ENCODE data around the gene SLC25A21.

The SLC25A21 gene

DNA sequence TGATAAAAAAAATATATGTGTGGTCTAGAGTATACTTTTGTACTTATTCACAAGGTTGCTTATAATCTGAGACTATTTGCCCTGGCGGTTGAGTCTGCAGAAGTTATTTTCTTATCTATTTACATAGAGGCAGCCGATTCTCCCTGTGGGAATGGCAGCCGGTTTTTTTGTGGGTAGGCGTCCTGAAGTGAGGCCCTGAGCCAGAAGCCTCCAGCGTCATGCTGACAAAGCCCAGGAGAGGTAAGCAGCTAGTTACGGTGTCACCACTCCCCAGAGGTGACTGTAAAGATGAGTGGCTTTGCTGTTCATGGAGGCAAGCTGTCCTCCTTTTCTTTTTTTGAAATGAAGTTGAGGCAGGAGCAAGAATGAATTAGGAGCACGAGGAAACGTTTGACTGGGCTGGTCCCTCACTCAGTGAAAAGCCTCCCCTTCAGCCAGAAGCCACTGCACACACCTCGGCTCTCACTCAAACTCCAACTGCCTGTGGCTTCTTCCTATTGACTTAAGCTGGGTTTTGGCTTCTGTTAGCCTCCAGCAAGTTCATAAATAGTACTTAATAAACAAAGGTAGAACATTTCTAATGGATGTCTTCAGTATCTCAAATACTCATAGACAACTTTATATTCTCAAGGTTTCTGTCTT is 489.2 kb downstream of the SLC25A21 start:
- no peak for DNase-seq

DNA sequence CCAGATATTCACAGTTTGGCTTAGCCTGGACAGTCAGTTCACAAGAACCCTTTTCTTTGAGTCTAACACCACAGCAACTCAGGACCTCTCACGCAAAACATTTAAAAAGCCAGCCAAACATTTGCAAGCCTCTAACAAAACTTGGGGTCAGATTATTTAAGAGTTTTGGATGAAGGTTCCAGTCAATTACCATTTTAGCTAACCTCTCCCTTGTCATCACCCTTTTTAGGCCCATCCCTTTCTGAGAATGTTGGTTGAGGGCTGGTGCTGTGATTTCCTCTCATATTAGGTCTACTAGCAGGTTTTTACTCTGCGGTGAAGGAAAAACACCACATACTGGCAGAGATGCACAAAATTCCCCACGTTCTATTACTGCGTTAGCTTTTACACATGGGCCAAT is 490.1 kb downstream of the SLC25A21 start:
- no peak for DNase-seq

DNA sequence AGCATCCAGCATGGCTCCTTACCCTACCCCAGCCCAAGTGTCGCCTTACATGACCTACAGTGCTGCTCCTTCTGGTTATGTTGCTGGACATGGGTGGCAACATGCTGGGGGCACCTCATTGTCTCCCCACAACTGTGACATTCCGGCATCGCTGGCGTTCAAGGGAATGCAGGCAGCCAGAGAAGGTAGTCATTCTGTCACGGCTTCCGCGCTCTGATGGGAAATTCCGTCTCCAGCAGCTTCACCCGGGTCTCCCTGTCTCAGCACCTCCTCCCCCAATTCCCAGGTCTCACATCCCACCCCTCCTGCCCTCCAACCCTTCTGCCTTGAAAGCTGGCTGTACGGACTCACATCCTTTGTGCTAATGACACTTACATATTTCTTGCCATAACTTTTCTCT is 496.2 kb downstream of the SLC25A21 start:
- no peak for DNase-seq

DNA sequence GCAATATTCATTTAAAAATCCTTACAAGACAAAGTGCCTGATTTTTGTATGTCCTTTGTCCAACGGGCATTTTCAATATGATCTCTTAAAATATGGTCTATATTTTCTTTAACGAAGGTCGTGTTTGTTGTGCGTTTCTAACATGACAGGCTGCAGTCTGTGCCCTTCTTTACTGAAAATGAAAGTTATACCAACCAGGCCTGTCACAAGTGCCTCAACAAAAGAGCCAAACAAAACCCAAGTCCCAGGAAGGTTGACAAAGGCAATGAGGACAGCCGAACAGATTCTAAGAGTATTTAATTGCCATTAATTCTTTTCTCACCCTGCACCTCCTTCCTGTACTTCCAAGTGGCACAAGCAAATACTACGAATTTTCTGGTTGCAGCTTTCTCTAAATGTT is 496.8 kb downstream of the SLC25A21 start:
- no peak for DNase-seq

DNA sequence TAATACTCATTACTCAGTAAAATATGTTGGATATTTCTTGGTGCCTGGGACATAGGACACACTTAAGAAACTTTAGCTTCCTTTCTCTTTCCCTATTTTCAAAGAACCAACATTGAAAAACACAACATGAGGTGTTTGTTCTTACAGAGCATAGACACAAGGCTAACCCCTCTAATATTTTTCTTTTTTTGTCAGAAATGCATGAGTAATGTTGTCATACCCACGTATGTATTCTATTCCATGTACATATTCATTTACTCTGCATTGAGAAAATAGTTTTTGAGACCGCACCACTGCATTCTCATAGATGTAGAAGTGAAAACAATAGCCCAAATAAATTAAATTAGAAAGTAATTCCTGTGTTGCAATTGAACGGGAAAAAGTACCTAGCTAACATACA is 497.7 kb downstream of the SLC25A21 start:
- no peak for DNase-seq

DNA sequence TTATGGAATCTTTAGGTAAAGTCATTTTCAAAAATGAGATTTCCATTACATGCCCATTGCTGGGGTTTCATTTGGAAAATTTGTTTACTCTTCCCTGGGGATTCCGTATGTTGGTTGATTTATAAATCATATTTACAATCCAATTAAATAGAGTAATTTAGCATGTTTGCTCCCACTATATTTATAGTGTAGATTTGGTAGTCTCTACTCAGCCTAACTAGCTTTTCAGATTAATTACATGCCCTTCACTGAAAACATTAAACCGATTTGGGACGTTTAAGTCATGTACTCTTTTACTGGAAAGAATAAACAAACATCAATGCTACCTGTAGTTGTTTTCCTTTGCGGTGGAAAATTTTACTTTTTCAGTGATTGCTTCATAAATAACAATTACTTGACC is 500.3 kb downstream of the SLC25A21 start:
- DNase-seq = no peak

DNA sequence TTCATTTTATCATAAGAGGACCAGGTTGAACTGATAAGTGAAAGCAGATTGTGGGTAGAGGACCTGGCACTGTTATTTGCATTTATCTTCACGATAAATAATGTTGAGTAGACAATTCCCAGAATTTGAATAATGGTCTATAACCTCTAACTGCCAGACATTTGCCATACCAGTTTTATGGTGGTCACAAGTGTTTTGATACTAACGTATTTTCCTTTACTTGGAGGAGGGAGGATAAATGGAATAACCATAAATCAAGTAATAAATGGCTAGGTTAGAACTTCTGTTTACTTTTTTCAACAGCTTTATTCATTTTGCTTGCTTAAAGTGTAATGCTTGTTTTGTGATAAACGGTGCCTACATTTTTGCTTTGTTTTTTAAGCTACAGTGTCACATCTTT is 501.3 kb downstream of the SLC25A21 start:
- DNase-seq = no peak

DNA sequence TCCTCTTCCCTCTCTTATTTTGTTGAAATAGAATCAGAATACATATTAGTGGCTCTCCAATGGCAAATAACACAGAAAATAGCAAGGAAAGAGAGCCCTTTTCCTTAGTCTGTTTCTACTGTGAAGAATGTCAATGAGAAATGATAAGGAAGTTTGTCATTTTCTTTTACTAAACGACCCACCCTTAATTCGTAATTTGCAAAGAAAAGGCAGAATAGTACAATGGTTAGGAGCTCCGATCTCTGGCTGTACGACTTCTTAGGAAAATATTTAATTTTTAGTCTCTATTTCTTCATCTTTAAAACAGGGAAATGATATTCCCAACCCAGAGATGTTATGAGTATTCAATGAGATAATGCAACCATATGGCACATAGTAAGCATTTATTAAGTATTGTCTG is 504.7 kb downstream of the SLC25A21 start:
- DNase-seq = no peak

DNA sequence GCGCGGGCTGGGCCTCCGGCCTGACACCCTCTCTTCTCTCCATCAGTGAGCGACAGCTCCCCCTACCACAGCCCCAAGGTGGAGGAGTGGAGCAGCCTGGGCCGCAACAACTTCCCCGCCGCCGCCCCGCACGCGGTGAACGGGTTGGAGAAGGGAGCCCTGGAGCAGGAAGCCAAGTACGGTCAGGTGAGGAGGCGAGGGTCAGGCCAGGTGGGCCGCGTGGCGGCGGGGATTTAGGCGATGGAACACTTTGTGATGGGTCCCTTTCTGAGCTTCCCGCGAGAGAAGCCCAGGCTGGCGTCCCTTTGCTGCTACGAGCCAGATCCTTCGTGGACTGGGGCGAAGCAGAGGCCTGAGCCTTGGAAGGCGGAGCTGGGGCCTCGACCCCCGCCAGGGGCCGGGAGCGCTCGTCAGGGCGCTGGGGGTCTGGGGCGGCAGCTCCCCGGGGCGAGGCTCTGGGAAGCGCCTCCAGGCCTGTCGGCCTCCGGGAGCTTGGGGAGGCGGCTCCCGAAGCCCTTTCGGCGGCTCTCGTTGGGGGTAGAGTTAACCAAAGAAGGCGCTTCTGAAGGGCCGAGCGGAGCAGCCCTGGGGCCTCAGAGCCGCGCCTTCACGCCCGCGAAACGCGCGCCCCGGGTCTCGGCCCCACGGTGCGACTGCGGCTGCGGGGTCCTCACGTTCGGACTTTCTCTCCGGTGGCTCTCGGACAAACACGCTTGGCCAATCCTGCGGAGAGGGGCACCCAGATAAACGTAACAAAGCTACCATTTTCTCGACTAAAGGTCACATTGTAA is 505.8 kb downstream of the SLC25A21 start:
- no peak for DNase-seq

DNA sequence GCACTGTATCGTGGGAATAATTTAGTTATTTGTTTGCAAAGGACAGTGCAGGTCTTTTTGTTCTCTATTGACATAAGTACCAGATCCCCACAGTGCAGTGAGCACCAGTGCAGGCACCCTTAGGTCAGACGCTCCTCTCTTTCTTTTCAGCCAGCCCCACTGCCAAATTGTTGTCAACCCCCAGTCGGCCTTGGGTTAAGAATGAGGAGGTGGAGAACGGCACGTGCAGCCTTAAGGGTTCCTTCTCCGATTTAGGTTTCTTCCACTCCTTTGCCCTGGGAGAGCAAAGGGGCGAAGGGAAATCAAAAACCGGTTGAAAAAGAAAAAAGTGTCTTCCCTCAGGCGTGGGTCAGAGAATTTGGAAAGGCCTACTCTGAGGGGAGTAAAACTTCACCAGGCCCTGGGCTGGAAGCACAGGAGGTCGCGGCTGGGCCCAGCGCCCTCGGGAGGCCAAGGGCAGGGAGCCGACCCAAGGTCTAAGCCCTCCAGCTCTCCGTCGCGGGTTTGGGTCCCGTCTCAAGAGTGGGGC is 506.5 kb downstream of the SLC25A21 start:
- no peak for DNase-seq

DNA sequence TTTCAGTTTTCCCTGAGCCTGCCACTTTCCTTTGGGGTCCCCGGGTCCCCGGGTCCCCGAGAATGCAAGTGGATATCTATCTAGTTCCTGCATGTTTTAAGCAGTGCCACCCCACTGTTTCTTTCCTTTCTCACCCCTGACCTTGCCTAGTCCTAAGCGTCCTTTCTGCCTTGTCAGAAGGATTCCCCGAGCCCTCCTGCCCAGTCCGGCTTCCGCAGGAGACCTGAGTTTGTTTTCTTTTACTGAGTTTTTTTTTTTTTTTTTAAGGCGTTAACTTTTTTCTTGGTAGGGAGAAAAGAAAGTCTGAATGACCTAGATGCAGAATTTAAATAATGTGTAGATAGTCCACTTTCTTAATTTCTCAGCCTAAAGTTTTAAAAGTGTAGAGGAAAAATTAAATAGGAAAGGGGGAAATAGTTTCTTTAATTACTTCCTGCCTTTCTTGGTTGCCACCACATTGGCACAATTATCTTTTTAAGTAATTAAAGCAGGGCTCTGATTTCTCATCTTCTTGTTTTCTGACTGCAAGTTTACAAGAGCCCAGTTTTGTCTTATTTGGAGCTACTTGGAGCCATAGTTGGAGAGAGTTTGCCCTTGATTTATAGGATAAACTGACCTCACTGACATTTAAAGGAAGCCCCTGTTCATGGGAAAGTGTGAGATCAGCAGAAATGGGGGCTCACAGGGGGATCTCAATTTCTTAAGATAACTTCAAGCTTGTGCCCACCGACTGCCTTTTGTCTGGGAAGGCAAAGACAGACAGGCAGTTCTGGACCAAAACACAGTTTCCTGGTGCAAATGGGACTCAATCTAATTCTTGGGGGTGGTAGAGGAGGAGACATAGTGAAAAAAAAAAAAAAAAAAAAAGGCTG is 507.8 kb downstream of the SLC25A21 start:
- DNase-seq = no peak

DNA sequence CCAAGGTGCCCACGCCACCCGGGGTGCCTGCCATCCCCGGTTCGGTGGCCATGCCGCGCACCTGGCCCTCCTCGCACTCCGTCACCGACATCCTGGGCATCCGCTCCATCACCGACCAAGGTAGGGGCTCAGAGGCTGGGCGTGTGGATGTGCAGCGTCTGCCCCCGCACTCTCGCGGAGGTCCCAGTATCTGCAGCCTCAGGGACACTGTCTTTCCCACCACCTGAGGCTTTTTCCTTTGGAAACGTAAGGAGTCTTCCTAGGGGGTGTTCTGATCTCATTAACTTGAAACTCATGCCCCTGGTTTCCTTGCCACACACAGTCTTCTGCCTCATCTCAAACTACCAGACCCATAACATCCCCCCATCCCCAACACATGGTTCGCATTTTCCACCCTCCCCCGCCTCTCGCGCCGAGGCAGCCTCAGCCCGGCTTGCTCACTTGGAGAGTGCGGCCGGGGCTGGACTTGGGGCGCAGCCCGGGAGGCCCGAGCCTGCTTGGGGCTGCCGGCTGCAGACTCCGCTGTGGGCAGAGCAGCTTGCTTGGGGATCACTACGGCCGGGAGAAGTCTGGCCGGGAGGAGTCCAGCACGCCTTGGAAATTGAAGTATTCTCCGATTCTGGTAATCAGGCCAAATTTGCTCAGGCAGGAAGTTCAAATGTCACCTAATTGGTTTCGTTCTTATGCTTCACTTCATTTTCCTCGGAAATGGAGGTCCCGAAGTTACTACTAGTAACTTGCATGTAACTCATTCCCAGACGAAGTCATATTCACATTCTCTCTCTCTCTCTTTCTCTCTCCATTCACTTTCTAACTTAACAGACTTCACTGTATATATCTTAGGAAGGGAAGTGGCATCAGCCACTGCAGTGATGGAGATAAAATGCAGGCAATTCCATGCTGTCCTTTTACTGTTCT is 508.7 kb downstream of the SLC25A21 start:
- DNase-seq = no peak

DNA sequence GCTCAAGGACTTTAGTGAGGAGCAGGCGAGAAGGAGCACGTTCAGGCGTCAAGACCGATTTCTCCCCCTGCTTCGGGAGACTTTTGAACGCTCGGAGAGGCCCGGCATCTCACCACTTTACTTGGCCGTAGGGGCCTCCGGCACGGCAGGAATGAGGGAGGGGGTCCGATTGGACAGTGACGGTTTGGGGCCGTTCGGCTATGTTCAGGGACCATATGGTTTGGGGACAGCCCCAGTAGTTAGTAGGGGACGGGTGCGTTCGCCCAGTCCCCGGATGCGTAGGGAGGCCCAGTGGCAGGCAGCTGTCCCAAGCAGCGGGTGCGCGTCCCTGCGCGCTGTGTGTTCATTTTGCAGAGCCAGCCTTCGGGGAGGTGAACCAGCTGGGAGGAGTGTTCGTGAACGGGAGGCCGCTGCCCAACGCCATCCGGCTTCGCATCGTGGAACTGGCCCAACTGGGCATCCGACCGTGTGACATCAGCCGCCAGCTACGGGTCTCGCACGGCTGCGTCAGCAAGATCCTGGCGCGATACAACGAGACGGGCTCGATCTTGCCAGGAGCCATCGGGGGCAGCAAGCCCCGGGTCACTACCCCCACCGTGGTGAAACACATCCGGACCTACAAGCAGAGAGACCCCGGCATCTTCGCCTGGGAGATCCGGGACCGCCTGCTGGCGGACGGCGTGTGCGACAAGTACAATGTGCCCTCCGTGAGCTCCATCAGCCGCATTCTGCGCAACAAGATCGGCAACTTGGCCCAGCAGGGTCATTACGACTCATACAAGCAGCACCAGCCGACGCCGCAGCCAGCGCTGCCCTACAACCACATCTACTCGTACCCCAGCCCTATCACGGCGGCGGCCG is 509.6 kb downstream of the SLC25A21 start:
- DNase-seq = no peak

DNA sequence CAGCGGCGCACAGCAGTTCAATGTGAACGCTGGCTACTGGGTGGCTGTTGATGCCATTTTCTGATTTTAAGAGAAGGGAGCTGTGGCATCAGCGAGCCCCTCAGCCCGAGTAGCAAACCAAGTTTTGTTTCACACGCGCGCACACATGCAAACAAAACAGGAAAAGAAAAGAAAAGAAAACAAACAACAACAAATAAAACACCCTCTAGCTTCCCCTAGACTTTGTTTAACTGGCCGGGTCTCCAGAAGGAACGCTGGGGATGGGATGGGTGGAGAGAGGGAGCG is 510.2 kb downstream of the SLC25A21 start:
- no peak for DNase-seq

DNA sequence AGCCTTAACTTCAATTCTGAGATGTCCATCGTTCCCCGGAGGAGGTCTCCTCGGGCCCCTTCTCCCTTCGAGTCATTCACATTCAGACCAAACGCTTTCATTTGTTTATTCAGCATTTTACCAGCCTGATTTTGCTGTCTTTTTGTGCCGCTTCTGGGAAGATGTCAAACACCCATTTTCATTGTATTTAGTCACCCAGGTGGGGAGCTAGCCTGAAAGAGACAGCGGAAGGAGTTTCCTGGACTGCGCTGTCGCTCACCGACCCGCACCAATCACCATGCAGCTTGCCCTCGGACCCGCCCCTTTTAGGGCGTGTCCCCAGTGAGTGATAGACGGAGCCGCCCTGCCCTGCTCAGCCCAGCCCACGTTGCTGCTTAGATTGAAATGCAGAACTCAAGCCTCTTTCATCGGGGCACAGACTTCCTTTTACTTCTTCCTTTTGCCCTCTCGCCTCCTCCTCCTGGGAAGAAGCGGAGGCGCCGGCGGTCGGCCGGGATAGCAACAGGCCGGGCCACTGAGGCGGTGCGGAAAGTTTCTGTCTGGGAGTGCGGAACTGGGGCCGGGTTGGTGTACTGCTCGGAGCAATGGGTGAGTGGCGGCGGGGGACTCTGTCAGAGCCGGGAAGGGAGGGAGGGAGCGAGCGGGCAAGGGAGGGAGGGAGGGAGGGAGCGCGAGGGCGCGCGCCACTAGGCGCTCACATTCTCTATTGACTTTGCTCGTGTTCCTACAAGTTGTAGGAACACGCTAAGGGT is 510.7 kb downstream of the SLC25A21 start, which contains the start of gene PAX9:
Gene PAX9, plus strand, starts transcription at position 355 of the 752 bp plus-strand sequence. Its CDS starts 230 bp downstream, at position 585.
- peak; percentile 10 for DNase-seq

DNA sequence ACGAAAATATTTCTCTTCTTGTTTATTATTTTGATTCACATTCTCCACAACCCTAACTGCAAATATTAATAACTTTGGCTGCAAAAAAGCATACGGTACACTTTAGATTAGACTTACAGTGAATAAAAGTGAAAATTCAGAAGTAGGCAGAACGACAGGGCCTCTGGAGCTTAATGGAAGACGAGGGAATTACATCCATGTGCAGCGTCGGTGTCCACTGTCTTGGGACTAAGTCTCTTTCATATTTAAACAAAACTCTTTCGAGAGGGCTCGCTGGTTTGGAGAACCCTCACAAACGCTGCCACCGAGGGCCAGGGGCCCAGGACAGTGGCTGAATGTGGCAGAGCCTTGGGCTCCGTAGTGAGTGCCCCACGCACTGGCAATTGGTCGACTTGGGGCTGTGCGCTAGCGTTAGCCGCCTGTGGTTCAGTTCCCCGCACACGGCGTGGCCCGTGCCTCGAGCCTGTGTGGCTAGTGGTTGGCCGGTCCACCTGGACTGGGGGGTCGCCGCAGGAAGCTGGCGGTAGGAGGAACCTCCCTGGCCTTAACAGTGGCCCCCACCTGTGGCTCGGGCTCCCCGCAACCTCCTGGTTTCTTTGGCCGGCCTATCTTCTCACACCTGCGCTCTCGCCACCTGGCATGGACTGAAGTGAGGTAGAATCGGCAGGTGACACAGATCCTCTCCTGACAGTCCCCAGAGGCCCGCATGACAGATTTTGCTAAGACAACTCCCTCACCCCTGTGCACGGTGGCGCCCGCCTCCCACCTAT is 511.5 kb downstream of the SLC25A21 start:
- DNase-seq = no peak

DNA sequence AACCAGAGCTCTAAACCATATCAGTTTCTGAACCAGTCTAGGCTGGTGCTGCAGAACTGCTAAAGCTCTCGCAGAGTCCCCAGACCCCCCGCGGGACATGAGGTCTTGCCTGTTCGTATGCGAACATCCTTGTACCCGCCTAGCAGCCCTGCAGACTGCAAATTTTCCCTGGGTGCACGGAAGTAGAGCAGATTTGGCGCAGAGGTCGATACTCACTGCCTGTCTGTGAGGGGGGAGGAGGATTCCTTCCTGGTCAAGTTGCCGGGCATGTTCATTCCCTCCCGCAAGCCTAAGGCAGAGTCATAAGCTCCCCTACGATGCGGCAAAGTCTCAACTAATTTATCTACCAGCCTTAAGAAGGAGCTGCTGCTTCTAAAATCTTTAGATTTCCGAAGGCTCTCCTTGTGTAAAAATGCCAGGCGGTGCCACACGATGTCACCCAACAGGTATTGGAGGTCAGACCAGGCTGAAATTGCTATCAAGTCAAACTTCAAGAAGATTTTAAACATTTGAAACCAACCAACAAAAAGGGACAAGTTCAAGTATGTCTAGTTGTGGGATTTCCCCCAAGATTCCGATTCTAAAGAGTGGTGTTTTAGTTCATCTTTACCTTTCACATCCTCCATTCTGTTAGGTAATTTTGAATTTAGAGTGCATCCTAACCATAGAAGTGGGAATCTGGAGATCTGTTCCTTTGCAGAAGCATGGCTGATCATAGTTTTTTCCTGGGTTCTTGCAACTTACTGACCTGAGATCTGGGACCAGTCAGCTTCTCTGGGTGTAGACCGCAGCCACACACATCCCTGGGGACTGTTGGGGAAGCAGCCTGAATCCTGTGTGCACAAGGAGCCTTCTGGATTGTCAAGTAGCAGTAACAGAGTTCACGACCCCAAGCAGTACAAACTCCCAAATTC is 512.3 kb downstream of the SLC25A21 start:
- no peak for DNase-seq

DNA sequence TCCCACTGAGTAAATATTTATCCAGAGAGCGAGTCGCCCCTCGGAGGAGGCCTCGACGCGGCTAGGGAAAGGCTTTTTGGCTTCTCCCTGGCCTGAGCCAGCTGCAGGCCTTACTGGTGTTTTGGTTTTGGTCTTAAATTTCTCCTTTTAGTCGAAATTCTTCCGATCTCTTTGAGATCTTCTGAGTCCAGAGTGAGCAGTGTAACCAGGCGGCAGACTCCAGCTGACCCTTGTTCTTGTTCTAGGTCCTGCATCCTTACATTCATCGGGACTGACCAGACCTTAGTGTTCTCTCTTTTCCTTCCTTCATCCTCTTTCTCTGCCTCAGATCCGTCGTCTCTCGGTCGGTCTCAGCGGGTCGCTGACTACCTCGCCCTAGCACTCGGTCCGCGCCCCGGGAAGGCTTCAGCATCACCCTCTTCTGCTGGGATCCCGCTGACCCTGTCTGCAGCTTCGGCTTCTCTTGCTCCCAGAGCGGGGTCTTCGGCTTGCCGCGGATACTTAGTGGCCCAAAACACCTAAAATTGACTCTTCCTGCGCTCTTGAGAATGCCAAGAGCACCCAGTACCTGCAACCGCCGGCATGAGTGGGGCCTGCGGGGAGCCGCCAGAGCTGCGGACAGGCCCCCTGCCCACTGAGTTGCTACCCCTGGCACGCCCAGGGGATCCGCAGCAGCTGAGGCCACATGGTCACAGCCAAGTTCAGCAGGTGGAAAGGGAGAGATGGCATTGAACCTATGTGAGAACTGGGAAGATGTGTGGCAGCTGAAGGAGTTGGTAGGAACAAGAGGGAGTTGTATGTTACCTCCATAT is 513.2 kb downstream of the SLC25A21 start:
- no peak for DNase-seq

All from CD4-positive, alpha-beta T cell treated with Interferon gamma for 1 hour (primary cell).